GM19438 (cell line): ENCODE data around the gene LGALS13.
"Not testable (repeated sequence)": the region's sequence is repeated elsewhere in the genome, so short reads cannot be mapped to it uniquely, and the experiment has no call there.

Experiments
- ATAC-seq: cut with Tn5 transposase; IDR thresholded peaks from one replicate; pipeline ENCODE4 v1.9.1; 2021; ENCODE audit warnings: low read depth; ENCODE audit not compliant: unreplicated experiment

The LGALS13 gene

DNA sequence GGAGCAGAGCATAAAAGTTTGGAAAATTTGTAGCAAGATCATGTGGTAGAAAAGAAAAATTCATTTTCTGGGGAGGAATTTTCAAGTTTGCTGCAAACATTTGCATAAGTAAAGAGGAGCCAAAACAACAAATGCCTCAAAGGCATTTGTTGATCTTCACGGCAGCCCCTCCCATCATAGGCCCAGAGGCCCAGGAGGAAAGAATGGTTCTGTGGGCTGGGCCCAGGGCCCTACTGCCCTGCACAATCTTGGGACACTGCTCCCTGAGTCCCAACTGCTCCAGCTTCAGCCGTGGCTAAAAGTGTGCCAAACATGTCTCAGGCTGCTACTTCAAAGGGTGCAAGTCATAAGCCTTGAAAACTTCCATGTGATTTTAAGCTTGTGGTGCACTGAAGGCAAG, 11.3 kb downstream of the LGALS13 start:
- no peak for ATAC-seq

DNA sequence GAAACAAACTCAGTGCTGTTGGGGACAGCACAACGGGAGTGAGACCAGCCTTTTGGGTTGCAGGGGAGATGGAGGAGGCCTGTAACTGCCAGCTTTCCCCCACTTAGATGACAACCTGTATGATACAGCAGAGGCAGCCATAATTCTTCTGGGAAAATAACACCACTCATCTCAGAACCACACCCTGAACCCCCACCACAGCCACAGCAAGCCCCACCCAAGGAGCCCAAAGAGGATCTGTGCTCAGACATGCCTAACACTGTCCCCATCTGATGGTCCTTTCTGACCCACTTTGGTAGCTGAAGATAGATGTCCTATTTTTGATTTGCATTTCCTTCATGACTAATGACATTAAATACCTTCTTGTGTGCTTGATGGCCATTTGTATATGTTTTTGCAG, 15.4 kb downstream of the LGALS13 start:
- no peak for ATAC-seq

DNA sequence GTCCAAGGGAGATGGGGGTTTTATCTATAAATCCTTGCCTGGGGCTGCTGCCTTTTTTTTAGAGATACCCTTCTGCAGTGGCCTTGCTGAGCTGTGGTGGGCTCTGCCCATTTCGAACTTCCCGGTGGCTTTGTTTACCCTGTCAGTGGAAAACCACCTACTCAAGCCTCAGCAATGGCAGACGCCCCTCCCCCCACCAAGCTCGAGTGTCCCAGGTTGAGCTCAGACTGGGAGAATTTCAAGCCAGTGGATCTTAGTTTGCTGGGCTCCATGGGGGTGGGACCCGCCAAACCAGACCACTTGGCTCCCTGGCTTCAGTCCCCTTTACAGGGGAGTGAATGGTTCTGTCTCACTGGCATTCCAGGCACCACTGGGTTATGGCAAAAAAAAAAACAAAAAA, 21.6 kb downstream of the LGALS13 start:
- ATAC-seq: no peak

DNA sequence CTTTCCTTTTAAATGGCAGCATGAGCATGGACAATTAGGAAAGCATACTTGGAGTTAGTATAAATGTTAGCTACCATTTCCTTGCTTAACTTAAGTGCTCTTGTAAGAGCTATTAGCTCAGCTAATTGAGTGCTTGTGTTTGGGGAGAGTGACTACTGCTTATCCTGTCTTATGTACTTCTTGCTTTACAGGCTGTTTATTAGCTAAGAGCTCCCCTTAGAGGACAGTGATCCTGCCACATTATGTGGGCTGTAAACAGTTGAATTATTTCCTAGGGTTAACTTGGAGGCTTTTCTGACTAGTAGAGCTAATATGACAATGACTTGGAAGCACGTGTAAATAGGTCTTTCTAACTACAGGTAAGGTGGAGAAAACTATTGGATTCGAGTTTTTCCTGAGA, 25.3 kb downstream of the LGALS13 start:
- not testable (repeated sequence) for ATAC-seq

DNA sequence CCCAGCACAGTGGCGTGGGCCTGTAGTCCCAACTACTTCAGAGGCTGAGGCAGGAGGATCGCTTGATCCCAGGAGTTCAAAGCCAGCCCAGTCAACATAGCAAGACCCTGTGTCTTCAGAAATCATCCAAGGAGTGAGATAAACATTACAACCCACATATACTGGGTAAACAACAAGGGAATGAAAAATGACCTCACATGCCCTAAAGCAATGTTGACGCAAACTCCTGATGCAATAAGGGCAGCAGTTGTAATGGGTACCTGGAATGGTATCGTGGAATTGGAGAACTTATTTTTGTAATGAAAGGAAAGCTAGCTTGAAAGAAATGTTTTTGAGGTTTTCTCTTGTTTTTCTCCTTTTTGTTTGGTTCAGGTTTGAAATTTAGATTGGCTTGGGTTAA, 28.9 kb downstream of the LGALS13 start:
- no peak for ATAC-seq

DNA sequence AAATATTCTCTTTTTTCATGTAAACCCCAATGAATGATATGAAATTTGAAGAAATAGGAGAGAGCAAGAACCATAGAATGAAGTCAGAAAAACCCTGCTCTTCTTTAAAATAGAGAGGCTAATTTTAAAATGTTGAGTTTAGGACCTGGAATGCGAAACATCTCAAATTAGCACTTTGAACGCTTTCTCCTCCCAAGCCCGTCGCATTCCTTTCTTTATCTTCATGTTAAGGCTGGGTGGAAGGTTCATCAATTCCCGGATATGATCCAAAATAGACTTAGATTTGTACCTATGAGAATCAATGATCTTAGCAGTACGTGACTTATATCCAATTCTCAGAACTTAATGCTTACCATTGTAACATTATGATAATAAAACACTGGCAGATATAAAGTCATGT, 29.3 kb downstream of the LGALS13 start:
- ATAC-seq: no peak

DNA sequence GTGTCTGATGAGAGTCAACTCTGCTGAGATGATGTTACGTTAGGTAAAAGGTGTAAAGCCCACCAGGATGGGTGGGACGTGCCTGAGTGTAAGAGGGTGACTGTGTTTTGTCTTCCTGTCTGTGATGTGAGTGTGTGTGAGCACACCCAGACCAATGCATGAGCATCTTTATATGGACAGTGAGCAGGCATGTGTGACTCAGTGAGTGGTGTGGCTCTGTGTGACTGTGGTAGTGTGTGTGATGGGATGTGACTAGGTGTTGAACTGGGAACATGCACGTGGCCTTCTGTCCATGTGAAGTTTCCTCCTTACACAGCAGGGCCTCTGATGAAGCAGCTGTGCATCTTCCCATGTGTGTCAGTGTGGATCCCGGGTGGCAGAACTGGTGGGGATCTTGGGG, 35.6 kb downstream of the LGALS13 start:
- no peak for ATAC-seq

DNA sequence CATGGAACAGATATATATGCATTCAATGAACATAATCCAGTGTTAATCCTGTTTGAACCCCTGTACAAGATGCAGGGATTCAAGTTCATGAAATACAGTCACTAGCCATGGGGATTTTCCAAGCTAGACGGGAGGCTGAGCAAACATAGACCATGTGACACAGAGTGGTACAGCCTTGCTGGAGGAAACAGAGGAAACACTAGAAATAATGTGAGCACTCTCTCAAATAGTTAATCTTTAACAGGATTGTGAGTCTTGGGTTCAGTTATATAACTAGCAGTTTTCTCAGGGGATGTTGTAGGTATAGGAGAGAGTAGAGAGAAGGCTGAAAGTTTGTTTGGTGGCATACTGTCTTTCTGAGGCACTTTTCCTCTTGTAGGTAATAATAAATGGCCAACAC, 39.4 kb downstream of the LGALS13 start:
- no peak for ATAC-seq

DNA sequence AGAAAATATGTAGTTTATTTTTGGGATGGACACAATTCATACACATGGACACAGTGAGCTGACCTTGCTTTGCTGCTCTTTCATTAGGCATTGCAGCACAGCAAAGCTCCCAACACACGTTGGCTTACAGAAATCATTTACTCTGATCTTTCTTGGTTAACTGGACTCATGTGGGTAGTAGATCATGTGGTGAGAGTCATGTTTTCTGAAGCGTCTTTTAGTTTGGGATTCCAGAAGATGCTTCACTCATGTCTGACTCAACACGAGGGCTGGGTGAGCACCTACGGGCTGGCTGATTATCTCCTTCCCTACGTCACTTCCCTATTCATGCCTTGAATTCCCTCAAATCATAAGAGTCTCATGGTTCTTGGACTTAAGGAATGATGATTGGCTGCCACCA, 41.3 kb downstream of the LGALS13 start:
- ATAC-seq: no peak

DNA sequence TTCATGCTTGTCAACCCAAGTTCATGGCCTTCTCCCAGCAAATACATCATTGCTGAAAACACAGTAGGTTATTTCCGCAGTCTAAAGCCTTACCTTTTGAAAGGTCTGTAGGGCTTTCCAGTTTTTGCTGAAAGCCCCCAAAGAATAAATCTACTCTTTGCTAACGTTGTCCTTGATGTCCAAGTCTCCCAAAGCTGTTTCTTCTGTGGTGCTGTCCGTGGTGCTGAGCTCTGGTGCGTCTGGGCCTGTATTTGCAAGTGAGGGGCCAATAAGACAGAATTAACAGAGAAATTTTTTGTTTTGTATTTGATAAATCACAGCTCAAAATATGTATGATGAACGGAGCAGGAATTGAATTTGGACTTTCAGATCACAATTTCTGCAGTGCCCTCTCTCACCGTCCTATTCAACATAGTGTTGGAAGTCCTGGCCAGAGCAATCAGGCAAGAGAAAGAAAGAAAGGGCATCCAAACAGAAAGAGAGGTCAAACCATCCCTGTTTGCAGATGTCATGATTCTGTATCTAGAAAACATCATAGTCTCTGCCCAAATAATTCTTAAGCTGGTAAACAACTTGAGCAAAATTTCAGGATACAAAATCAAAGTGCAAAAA, 43.6 kb downstream of the LGALS13 start:
- no peak for ATAC-seq

DNA sequence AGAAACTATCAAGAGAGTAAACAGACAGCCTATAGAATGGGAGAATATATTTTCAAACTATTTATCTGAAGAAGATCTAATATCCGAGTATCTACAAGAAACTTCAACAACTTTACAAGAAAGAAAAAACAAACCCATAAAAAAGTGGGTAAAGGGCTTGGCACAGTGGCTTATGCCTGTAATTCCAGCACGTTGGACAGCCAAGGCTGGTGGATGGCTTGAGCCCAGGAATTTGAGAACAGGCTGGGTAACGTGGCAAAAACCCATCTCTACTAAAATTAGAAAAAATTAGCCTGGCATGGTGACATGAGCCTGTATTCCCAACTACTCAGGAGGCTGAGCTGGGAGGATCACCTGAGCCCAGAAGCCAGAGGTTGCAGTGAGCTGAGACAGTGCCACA, 45.6 kb downstream of the LGALS13 start:
- no peak for ATAC-seq

DNA sequence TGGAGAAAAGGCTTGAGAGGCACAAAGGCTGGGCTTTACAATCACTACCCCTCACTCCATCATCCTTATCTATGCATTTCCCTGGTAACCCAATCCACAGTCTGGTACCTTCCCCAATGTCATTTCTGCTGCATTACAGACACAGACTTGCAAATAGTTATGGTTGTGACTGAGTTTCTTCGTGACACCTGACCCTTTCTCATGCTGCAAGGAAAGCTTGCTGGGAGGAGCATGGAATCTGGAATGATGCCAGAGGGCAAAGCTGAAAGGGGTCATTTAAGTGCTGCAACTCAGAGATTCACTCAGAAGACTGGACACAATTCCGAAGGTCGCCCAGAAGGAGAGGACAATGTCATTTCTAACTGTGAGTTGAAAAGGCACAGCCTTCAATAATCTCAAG, 53.3 kb downstream of the LGALS13 start, which contains the start of gene LGALS16:
TSS of gene LGALS16 (plus strand) at position 301 of the 400 bp plus-strand sequence. CDS start at position 350, 49 bp downstream.
- ATAC-seq: no peak
